Measurements from ENCODE around the gene LY6G6C.

The LY6G6C gene

DNA sequence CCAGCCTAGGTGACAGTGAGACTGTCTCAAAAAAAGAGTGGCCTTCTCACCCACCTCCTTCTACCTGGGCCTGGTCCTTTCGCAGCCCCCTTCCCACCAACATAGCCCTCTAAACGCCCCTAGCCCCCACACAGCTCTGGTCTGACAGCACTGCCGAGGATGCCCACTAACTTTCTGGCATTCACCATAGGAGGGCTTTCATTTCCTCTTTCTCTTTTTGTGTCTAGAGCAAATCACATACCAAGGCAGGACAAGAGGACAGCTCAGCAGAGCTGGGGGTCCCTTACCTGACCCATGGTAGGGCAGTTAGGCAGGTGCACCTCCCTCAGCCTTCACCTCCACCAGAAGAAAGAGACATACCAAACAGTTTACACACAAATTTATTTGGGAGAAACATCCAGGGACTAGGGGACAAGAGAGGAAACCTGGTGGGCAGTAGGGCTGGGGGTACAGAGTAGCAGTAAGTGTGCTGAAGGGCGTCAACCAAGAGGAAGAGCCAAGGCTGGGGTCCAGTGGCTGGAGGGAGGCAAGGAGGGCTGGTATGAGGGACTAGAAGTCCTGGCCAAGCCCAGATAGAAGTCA is 45.1 kb downstream of the LY6G6C start:
- no peak overlapping the region for H3K9ac ChIP-seq (ENCODE audit: low read length)
- H3K9me3 ChIP-seq (ENCODE audit: control insufficient read depth, low read length), result no peaks in the 10 kb centered on the region
- peaks cover 7% of the 10 kb centered on the region for H3K4me1 ChIP-seq (ENCODE audit: control insufficient read depth, insufficient read depth, low read length)
- H3K27me3 ChIP-seq (ENCODE audit: control insufficient read depth, insufficient read depth, low read length), result no peaks in the 10 kb centered on the region
- peaks cover 7% of the 10 kb centered on the region for H3K36me3 ChIP-seq (ENCODE audit: control insufficient read depth, insufficient read depth, low read length)
- H3K4me3 ChIP-seq (ENCODE audit: low read length), result no peak overlapping the region

- Histone ChIP-seq H3K9me3 (ENCODE audit: control insufficient read depth, low read length) (no peaks in the 10 kb centered on the region), H3K4me1 (ENCODE audit: control insufficient read depth, insufficient read depth, low read length) (peaks cover 6% of the 10 kb centered on the region), H3K27me3 (ENCODE audit: control insufficient read depth, insufficient read depth, low read length) (no peaks in the 10 kb centered on the region), H3K4me3 (ENCODE audit: low read length) (no peak within 1 kb of the TSS), H3K9ac (ENCODE audit: low read length) (no peak within 1 kb of the TSS), H3K36me3 (ENCODE audit: control insufficient read depth, insufficient read depth, low read length) (peaks cover 28% of the 10 kb centered on the region)
Measured at GRCh38 chr6:31669676-31670075, 51.9 kb downstream of the LY6G6C start, which contains the start of gene LY6G5B. TSS of gene LY6G5B (plus strand) at chr6:31669976. CDS start at chr6:31670951, 975 bp downstream.
